Testis (tissue), 3 donors: ENCODE measurements around the gene THSD4. TPM values are rescaled to one million over a fixed set of nuclear protein-coding genes. Genes with fewer than 3 reads are reported as not detected.
"Not testable (repeated sequence)": the region's sequence is repeated elsewhere in the genome, so short reads cannot be mapped to it uniquely, and the experiment has no call there.

ENCODE experiments used
- DNase-seq: peaks from one replicate; pipeline ENCODE4 v3.0.0-alpha.2; 2019
- H3K27ac ChIP-seq, 2 donors: fragments of 200-600 bp; sonication (generic); one replicate each; pipeline ENCODE4 v1.5.1; 2019
- H3K27me3 ChIP-seq: fragments of 200-600 bp; sonication (generic); one replicate; pipeline ENCODE4 v1.5.1; 2019
- H3K36me3 ChIP-seq: fragments of 200-600 bp; sonication (generic); one replicate; pipeline ENCODE4 v1.5.1; 2017; ENCODE audit warnings: low read depth; ENCODE audit errors: missing control alignments
- H3K4me1 ChIP-seq: fragments of 200-600 bp; sonication (generic); one replicate; pipeline ENCODE4 v1.5.1; 2019
- H3K4me3 ChIP-seq, 2 donors: fragments of 200-600 bp; sonication (generic); one replicate each; pipeline ENCODE4 v1.5.1; 2017 to 2019
- H3K9me3 ChIP-seq: fragments of 200-600 bp; sonication (generic); one replicate; pipeline ENCODE4 v1.5.1; 2017
- POLR2A ChIP-seq: fragments of 450-650 bp; IDR thresholded peaks from one replicate; pipeline ENCODE4 v1.6.1; 2017; ENCODE audit warnings: antibody characterized with exemption, mild to moderate bottlenecking, moderate library complexity
- WGBS, 2 donors: methylation state at CpG; one replicate each; pipeline ENCODE4 v1.1.5; 2018; 5-methylcytosine and 5-hydroxymethylcytosine counted together
- intact Hi-C: fragments of 100-400 bp; cut with DNase I; formaldehyde crosslinking; loops from one replicate; pipeline ENCODE4 v1.15.1; 2023; ENCODE audit warnings: low total_unique reads
- polyA plus RNA-seq: library from polyadenylated mRNA; stranded (reverse); fragments of 350-450 nt; fragmentation: Illumina TruSeq; extraction: RNeasy Lipid Tissue Mini Kit (QIAGEN cat#74804); gene quantifications from one replicate; pipeline ENCODE4 v1.2.3, GENCODE V29; 2014; ENCODE audit warnings: low read depth, low replicate concordance; ENCODE audit not compliant: insufficient read depth
- total RNA-seq, 2 donors: library from RNA; depleted of rRNA; stranded (reverse); fragments of >200 nt; gene quantifications; one replicate each; pipeline ENCODE4 v1.2.3, GENCODE V29; 2016
- TF ChIP-seq, protein P1 (sequence below), 3 experiments: fragments of 450-650 bp in 2 of 3; fragments of 200-600 bp in 1 of 3; sonication (generic) in 1 of 3; IDR thresholded peaks; one replicate each; pipeline ENCODE4 v1.5.1; 2016 to 2019; ENCODE audit warnings: antibody characterized with exemption in 3 of 3, mild to moderate bottlenecking in 2 of 3, moderate library complexity in 1 of 3

The THSD4 gene
- total and polyA plus RNA-seq, 3 donors from 2014 or later: 14.3 to 21.5 (median 18.2) TPM

DNA sequence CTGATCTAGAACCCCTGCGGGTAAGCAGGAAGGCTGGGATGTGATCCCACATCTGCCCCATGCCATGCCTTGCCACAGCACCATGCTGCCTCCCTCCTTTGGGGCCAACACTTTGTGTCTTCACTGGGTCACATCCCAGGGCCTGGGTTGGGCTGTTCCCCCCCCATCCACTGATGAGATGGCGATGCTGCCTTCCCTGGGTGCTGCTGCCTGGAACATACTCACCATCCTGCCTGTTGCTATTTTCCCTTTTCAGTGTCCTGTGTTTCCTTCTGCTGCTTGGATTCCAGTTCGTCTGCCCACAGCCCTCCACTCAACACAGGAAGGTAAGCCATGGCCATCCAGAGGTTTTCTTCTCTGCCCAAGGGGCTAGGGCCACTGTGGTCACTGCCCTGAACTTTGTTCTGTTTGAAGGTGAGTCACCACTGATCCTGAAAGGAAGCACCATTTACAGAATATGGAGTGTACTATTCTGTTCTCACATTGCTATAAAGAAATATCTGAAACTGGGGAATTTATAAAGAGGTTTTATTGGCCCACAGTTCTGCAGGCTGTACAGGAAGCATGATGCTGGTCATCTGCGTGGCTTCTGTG, 39.4 kb downstream of the THSD4 start:
- 92 to 100% methylated on average over 3 to 4 of the region's 4 CpGs for WGBS, 2 donors
- intact Hi-C loops: no loop called here
- Histone ChIP-seq H3K27me3 (no peaks in the 10 kb centered on the region), H3K4me1 (no peaks in the 10 kb centered on the region), H3K27ac (no peak overlapping the region), H3K4me3 (no peak overlapping the region), H3K9me3 (no peaks in the 10 kb centered on the region), H3K36me3 (no peaks in the 10 kb centered on the region)
- DNase-seq: no peak
- no peak for TF ChIP-seq POLR2A
- TF ChIP-seq, protein P1, sequence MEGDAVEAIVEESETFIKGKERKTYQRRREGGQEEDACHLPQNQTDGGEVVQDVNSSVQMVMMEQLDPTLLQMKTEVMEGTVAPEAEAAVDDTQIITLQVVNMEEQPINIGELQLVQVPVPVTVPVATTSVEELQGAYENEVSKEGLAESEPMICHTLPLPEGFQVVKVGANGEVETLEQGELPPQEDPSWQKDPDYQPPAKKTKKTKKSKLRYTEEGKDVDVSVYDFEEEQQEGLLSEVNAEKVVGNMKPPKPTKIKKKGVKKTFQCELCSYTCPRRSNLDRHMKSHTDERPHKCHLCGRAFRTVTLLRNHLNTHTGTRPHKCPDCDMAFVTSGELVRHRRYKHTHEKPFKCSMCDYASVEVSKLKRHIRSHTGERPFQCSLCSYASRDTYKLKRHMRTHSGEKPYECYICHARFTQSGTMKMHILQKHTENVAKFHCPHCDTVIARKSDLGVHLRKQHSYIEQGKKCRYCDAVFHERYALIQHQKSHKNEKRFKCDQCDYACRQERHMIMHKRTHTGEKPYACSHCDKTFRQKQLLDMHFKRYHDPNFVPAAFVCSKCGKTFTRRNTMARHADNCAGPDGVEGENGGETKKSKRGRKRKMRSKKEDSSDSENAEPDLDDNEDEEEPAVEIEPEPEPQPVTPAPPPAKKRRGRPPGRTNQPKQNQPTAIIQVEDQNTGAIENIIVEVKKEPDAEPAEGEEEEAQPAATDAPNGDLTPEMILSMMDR (IDR thresholded peaks at IDR 0.05): no peak

- TF ChIP-seq POLR2A: no peak
- TF ChIP-seq, protein P1 (IDR thresholded peaks at IDR 0.05): no peak
- Histone ChIP-seq H3K9me3 (no peaks in the 10 kb centered on the region), H3K27me3 (no peaks in the 10 kb centered on the region), H3K4me3 (no peak overlapping the region), H3K27ac (no peak overlapping the region), H3K36me3 (no peaks in the 10 kb centered on the region), H3K4me1 (no peaks in the 10 kb centered on the region)
- no peak for DNase-seq
- WGBS, 2 donors: 88 to 89% methylated on average over 2 of the region's 2 CpGs
- intact Hi-C loops: no loop called here
Observed at GRCh38 chr15:71155534-71155933, 40.3 kb downstream of the THSD4 start.

- intact Hi-C loops: no loop called here
- Histone ChIP-seq H3K4me1 (no peaks in the 10 kb centered on the region), H3K27me3 (no peaks in the 10 kb centered on the region), H3K9me3 (no peaks in the 10 kb centered on the region), H3K4me3 (no peak overlapping the region), H3K36me3 (no peaks in the 10 kb centered on the region), H3K27ac (no peak overlapping the region)
- WGBS, 2 donors: 58 to 81% methylated on average over 1 of the region's 1 CpG
- TF ChIP-seq, protein P1 (IDR thresholded peaks at IDR 0.05): no peak
- no peak for DNase-seq
Observed at GRCh38 chr15:71160976-71161375, 45.7 kb downstream of the THSD4 start.

DNA sequence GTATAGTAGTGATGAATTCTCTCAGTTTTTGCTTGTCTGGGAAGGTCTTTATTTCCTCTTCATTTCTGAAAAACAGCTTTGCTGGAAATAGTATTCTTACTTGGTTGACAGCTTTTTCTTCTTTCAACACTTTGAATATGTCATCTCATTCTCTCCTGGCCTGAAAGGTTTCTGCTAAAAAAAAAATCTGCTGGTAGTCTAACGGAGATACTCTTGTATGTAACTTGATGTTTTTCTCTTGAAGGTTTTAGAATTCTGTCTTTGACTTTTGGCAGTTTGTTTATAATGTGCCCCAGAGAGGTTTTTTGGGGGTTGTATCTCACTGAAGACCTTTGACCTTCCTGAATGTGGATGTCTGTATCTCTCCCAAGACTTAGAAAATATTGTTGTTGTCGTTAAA, 47.0 kb downstream of the THSD4 start:
- intact Hi-C loops: no loop called here
- Histone ChIP-seq H3K4me3 (no peak overlapping the region), H3K27me3 (no peaks in the 10 kb centered on the region), H3K36me3 (no peaks in the 10 kb centered on the region), H3K4me1 (no peaks in the 10 kb centered on the region), H3K9me3 (no peaks in the 10 kb centered on the region), H3K27ac (no peak overlapping the region)
- TF ChIP-seq, protein P1 (IDR thresholded peaks at IDR 0.05): no peak
- no peak for TF ChIP-seq POLR2A
- WGBS, 2 donors: 87 to 96% methylated on average over 2 of the region's 2 CpGs
- no peak for DNase-seq

- H3K4me3 ChIP-seq, intact Hi-C loops, H3K4me1 ChIP-seq, H3K27me3 ChIP-seq, DNase-seq, H3K27ac ChIP-seq, H3K36me3 ChIP-seq, H3K9me3 ChIP-seq: not testable (repeated sequence)
- 97 to 100% methylated on average over 2 of the region's 5 CpGs for WGBS, 2 donors
Observed at GRCh38 chr15:71164606-71165005, 49.3 kb downstream of the THSD4 start.
